Measurements from ENCODE around the gene JAGN1.
A peak's percentile ranks its signal among the peaks of the same experiment; 100 is the strongest.
"Not testable (repeated sequence)": the region's sequence is repeated elsewhere in the genome, so short reads cannot be mapped to it uniquely, and the experiment has no call there.

JAGN1 gene

GRCh38 chr3:9897408-9898372 is 7.3 kb downstream of the JAGN1 start:
- Mint-ChIP-seq H3K4me1 (peaks cover 35% of the 10 kb centered on the region), H3K4me3 (no peak overlapping the region), H3K9me3 (no peaks in the 10 kb centered on the region), H3K27ac (no peak overlapping the region), H3K27me3 (no peaks in the 10 kb centered on the region), H3K36me3 (peaks cover 25% of the 10 kb centered on the region)
- CTCF ChIA-PET: no interaction called here
- DNase-seq: no peak

- H3K4me3 Mint-ChIP-seq: no peak overlapping the region
- H3K27ac Mint-ChIP-seq: no peak overlapping the region
- peaks cover 16% of the 10 kb centered on the region for H3K36me3 Mint-ChIP-seq
- no peak for DNase-seq
- no peaks in the 10 kb centered on the region for H3K27me3 Mint-ChIP-seq
- H3K4me1 Mint-ChIP-seq: peaks cover 38% of the 10 kb centered on the region
- CTCF ChIA-PET: no interaction called here
- H3K9me3 Mint-ChIP-seq: no peaks in the 10 kb centered on the region
Measured at GRCh38 chr3:9898467-9899241, 8.2 kb downstream of the JAGN1 start.

GRCh38 chr3:9899289-9899791 is 8.9 kb downstream of the JAGN1 start:
- no peak overlapping the region for H3K27ac Mint-ChIP-seq
- no peaks in the 10 kb centered on the region for H3K27me3 Mint-ChIP-seq
- peaks cover 10% of the 10 kb centered on the region for H3K36me3 Mint-ChIP-seq
- no peak for DNase-seq
- H3K4me1 Mint-ChIP-seq: peaks cover 36% of the 10 kb centered on the region
- no peaks in the 10 kb centered on the region for H3K9me3 Mint-ChIP-seq
- CTCF ChIA-PET: no interaction called here
- H3K4me3 Mint-ChIP-seq: no peak overlapping the region

GRCh38 chr3:9900965-9901415 is 10.6 kb downstream of the JAGN1 start:
- not testable (repeated sequence) for H3K4me3 Mint-ChIP-seq, H3K9me3 Mint-ChIP-seq, DNase-seq, H3K36me3 Mint-ChIP-seq, H3K27me3 Mint-ChIP-seq, H3K27ac Mint-ChIP-seq
- CTCF ChIA-PET: interaction anchor here (0.7 to 1.8 kb wide), 2 partner anchors 10 to 12 kb away, joined by 4 read pairs; partner anchors contain the start of gene JAGN1
- peaks cover 30% of the 10 kb centered on the region for H3K4me1 Mint-ChIP-seq

GRCh38 chr3:9901967-9902366 is 11.6 kb downstream of the JAGN1 start:
- H3K9me3 Mint-ChIP-seq: no peaks in the 10 kb centered on the region
- peaks cover 9% of the 10 kb centered on the region for H3K27me3 Mint-ChIP-seq
- CTCF ChIA-PET: interaction anchor here (0.7 to 2.0 kb wide), 6 partner anchors 11 to 178 kb away, joined by 3 to 9 read pairs (median 4); partner anchors contain the start of genes IL17RC and JAGN1
- DNase-seq: peak; percentile 41
- H3K4me1 Mint-ChIP-seq: peaks cover 30% of the 10 kb centered on the region
- peak overlapping the region; percentile 19 for H3K27ac Mint-ChIP-seq
- peaks cover 1% of the 10 kb centered on the region for H3K36me3 Mint-ChIP-seq
- H3K4me3 Mint-ChIP-seq: no peak overlapping the region

DNA sequence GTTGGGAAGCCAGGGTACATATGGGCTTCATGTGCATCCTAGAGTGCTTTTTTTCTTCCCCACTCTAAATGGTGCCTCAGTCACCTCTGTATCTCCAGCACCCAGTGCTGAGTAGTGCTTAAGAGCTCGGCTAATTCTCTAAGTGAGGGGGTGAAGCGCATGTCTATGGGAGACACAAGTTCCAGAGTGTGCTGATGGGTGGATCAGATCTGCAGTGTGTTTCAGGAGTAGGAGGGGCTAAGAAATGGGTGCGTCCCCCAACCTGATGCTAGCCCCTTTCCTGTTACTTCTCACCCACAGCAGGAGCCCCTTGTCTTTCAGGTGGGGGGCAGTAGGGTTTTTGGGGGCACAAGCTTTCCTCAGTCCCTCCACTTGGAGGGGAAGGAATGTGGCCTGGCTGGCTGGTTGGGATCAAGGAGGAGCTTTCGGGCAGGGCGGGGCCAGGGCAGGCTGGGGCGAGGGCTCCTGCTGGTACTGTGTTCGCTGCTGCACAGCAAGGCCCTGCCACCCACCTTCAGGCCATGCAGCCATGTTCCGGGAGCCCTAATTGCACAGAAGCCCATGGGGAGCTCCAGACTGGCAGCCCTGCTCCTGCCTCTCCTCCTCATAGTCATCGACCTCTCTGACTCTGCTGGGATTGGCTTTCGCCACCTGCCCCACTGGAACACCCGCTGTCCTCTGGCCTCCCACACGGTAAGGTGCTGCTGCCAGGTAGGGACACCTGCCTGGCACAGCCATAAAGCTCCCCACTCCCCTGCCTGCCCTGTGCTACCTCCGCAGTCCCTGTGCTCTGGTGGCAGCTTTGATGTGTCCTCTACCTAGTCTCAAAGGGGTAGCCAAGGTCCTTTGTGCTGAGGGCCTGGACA is 12.2 kb downstream of the JAGN1 start, which contains the start of gene IL17RE:
IL17RE (plus strand) TSS at position 477 of the 866 bp plus-strand sequence; CDS start at position 562, 85 bp downstream.
- Mint-ChIP-seq H3K9me3 (no peaks in the 10 kb centered on the region), H3K27me3 (peaks cover 9% of the 10 kb centered on the region), H3K27ac (peak within 1 kb of the TSS; percentile 19), H3K36me3 (peaks cover 1% of the 10 kb centered on the region), H3K4me1 (peaks cover 30% of the 10 kb centered on the region), H3K4me3 (no peak within 1 kb of the TSS)
- CTCF ChIA-PET: interaction anchor here (0.7 to 2.0 kb wide), 8 partner anchors 11 to 432 kb away, joined by 3 to 9 read pairs (median 4); partner anchors contain the start of genes IL17RC and JAGN1
- DNase-seq: no peak

DNA sequence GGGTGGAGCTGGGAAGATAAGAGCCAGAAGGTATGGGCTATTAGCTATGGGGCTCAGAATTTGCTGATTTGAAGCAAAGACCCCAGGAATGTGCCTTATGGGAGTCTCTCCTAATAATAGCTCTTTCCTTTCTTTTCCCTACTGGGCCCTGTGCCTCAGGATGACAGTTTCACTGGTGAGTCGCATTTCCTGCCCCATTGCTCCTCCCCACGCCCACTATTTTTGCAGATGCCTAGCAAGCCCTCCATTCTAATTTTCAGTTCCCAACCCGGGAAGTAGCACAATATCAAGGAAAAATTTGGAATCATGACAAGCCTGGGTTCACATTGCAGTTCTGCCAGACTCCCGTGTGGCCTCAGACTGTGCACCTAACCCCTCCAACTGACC is 12.8 kb downstream of the JAGN1 start:
- Mint-ChIP-seq H3K4me3 (no peak overlapping the region), H3K4me1 (peaks cover 30% of the 10 kb centered on the region), H3K36me3 (no peaks in the 10 kb centered on the region), H3K27ac (no peak overlapping the region), H3K9me3 (no peaks in the 10 kb centered on the region), H3K27me3 (peaks cover 9% of the 10 kb centered on the region)
- CTCF ChIA-PET: interaction anchor here (0.9 to 2.0 kb wide), 4 partner anchors 10 to 432 kb away, joined by 3 to 9 read pairs (median 4); partner anchors contain the start of gene IL17RC
- DNase-seq: no peak

DNA sequence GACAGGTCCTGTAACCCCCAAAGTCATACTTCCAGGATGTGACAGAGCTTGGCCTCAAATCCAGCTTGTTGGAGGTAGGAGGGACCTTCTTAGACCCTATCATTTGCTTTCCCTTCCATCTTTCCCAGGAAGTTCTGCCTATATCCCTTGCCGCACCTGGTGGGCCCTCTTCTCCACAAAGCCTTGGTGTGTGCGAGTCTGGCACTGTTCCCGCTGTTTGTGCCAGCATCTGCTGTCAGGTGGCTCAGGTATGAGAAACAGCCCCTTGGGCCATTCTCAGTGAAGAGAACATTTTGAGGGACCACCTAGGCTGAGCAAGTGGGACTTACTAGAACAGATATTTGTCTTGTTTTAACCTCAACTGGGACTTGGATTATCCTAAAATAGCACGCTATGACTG is 13.5 kb downstream of the JAGN1 start:
- DNase-seq: no peak
- CTCF ChIA-PET: no interaction called here
- Mint-ChIP-seq H3K27ac (no peak overlapping the region), H3K36me3 (no peaks in the 10 kb centered on the region), H3K4me3 (no peak overlapping the region), H3K4me1 (peaks cover 30% of the 10 kb centered on the region), H3K27me3 (peaks cover 9% of the 10 kb centered on the region), H3K9me3 (no peaks in the 10 kb centered on the region)

- Mint-ChIP-seq H3K27me3 (peaks cover 14% of the 10 kb centered on the region), H3K36me3 (no peaks in the 10 kb centered on the region), H3K4me1 (peaks cover 26% of the 10 kb centered on the region), H3K27ac (no peak overlapping the region), H3K9me3 (no peaks in the 10 kb centered on the region), H3K4me3 (no peak overlapping the region)
- DNase-seq: no peak
- CTCF ChIA-PET: no interaction called here
Measured at GRCh38 chr3:9906480-9906879, 16.1 kb downstream of the JAGN1 start.

DNA sequence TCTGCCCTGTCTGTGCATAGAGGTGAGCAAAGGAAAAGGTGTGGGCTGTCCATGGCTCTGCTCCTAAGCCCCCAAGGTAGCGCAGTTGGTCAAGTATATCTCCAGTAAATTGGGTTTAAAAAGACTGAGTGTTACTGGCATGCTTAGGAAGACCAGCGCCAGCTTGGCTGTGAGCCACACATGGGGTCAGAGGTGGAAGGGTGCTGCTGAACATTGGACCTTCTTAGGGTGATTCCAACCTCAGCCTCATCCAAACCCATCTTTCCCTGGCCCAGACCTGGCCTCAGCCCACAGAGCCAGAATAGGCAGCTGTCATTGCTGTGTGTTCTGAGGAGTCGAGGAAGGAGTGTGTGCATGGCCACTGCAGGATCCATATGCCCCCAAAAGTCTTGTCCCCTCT is 17.9 kb downstream of the JAGN1 start:
- H3K36me3 Mint-ChIP-seq: no peaks in the 10 kb centered on the region
- H3K27ac Mint-ChIP-seq: no peak overlapping the region
- peaks cover 17% of the 10 kb centered on the region for H3K27me3 Mint-ChIP-seq
- CTCF ChIA-PET: interaction anchor here (0.9 kb wide), 1 partner anchor 81 kb away, joined by 3 read pairs; no protein-coding TSS in a partner anchor
- peaks cover 8% of the 10 kb centered on the region for H3K4me1 Mint-ChIP-seq
- no peak overlapping the region for H3K4me3 Mint-ChIP-seq
- DNase-seq: no peak
- no peaks in the 10 kb centered on the region for H3K9me3 Mint-ChIP-seq

- H3K36me3 Mint-ChIP-seq: no peaks in the 10 kb centered on the region
- H3K4me1 Mint-ChIP-seq: no peaks in the 10 kb centered on the region
- H3K27me3 Mint-ChIP-seq: peaks cover 28% of the 10 kb centered on the region
- no peak for DNase-seq
- H3K27ac Mint-ChIP-seq: no peak overlapping the region
- H3K4me3 Mint-ChIP-seq: no peak overlapping the region
- no peaks in the 10 kb centered on the region for H3K9me3 Mint-ChIP-seq
- CTCF ChIA-PET: no interaction called here
Measured at GRCh38 chr3:9909221-9910013, 19.0 kb downstream of the JAGN1 start.

DNA sequence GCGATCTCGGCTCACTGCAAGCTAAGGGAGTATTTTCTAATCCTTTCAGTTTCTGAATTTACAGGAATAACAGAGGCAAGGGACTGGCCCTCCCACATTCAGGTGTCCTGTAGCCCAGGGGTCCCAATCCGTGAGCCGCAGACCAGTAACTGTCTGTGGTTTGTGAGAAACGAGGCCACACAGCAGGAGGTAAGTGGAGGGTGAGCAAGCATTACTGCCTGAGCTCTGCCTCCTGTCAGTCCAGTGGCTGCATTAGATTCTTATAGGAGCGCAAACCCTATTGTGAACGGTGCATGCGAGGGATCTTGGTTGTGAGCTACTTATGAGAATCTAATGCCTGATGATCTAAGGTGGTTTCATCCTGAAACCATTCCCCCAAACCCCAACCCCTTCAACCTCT is 21.5 kb downstream of the JAGN1 start:
- Mint-ChIP-seq H3K4me3 (no peak overlapping the region), H3K9me3 (no peaks in the 10 kb centered on the region), H3K27ac (no peak overlapping the region), H3K27me3 (peaks cover 39% of the 10 kb centered on the region), H3K4me1 (peaks cover 16% of the 10 kb centered on the region), H3K36me3 (no peaks in the 10 kb centered on the region)
- no peak for DNase-seq
- CTCF ChIA-PET: no interaction called here

Data from activated naive CD4-positive, alpha-beta T cell treated with anti-CD3 and anti-CD28 coated beads, Interleukin-2, amount 10 ng/mL, durations not matched to agents 7 days and 5 days (primary cell).